NCI-H2081 treated with DMSO at 0.1 percent for 48 hours (cell line): Measurements from ENCODE around the gene IL17RE.

ENCODE experiments used
- DNase-seq: peaks from one replicate; lab custom pipeline; 2025; lab: John Stamatoyannopoulos, UW

Gene IL17RE

DNA sequence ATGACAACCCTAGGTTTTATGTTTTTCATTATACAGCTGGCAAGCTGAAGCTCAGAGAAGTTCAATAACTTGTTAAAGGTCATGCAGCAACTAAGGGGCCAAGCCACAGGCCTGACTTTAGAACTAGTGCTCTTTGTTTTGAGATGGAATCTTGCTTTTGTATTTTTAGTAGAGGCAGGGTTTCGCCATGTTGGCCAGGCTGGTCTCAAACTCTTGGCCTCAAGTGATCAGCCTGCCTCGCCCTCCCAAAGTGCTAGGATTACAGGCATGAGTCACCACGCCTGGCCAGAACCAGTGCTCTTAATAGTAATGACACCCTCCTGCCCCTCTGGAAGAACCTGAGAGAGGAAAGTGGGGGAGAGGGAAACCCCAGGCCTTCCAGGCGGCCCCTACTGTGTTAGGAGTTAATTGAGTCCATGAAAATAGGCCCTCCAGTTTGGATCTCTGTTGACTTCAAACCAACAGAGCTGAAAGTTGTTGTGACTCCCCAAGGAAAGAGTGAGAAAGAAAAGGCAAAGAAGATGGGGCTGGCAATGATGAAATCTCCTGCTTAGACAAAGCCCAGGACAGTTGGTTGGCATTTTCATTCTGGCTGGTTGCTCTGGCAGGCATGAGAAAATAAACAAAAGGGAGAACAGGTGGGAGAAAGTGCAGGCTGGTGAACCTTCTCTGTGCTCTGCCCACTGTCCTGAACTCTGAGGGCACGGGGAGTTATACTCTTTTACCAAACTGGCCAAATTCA, 53.1 kb downstream of the IL17RE start:
- DNase-seq: no peak

DNA sequence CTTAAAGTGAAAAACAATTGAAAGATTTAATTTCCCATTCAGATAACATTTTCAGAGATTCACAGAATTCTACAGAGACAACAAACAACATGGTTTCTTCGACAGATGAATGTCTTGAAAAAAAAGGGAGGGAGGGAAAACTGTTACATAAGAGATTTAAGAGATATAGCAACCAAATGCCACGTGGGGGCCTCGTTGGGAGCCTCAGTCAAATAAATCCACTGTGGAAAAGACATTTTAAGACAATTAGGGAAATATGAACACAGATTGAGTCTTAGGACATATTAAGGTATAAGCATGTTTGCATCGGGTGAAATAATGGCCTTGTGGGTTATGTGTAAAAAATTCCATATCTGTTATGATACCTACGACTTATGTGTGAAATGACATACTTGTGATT, 54.6 kb downstream of the IL17RE start:
- DNase-seq: no peak

DNA sequence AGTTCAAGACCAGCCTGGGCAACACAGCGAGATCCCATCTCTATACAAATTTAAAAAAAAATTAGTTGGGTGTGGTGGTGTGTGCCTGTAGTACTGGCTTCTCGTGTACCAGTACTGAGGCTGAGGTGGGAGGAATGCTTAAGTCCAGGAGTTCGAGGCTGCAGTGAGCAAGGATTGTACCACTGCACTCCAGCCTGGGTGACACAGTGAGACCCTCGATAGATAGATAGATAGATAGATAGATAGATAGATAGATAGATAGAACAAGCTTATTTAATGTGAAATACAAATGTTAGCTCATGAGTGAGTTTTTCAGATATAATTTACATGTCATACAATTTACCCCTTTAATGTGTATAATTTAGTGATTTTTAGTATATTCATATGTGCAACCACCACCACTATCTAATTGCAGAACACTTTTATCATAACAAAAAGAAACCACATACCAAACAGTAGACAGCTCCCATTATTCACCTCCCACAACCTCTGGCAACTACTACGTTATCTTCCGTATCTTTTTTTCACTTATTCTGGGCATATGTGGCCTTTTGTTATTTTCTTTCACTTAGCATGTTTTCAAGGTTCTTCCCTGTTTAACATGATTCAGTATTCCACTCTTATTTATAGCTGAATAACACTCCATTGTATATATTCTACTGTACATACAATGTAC, 62.7 kb downstream of the IL17RE start:
- DNase-seq: no peak
